ENCODE data around the gene LPIN1. TPM values are rescaled to one million over a fixed set of nuclear protein-coding genes. Genes with fewer than 3 reads are reported as not detected.
A peak's percentile ranks its signal among the peaks of the same experiment; 100 is the strongest.

The LPIN1 gene
- total and polyA plus RNA-seq, 2 of the 8 experiments (the other 6 are each of a cell fraction or from before 2014, with no cell fraction given): 4.3 to 9.8 TPM

DNA sequence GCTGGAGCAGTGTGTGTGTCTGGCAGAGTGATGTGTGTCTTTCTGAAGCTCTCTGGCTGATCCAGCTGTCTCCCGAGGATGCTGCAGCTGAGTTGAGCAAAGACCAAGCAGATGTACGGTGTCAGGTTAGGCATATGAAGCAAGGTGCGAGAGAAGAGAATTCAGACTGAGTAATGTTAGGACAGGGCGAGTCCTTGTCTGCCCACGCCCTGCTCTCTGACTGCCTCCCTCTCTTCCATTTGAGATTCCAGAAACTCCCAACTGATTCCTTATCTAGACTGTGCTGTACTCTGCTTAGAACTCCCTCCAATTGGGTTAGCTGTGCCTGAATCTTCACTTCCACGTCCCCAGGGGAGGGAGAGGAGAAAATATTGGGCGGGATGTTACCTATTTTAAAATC, 25.7 kb upstream of the LPIN1 start:
- no peak overlapping the region for H2BK15ac ChIP-seq (ENCODE audit: low read length)
- no peak overlapping the region for H2AK5ac ChIP-seq (ENCODE audit: low read depth, low read length)
- H2AFZ ChIP-seq (ENCODE audit: low read length): no peak overlapping the region
- H3K79me2 ChIP-seq (ENCODE audit: control insufficient read depth in 1 of 2, insufficient read depth in 2 of 2, low read length in 2 of 2): no peaks in the 10 kb centered on the region
- H2BK5ac ChIP-seq (ENCODE audit: low read depth, low read length): no peak overlapping the region
- H3K27me3 ChIP-seq (replicated peaks in 1 of 4; ENCODE audit: control insufficient read depth in 3 of 4, extremely low read depth in 1 of 4, insufficient read depth in 3 of 4, low read length in 3 of 4): no peaks in the 10 kb centered on the region
- H3K14ac ChIP-seq (ENCODE audit: insufficient read length): no peak overlapping the region
- H3K23me2 ChIP-seq (ENCODE audit: low read depth, low read length): no peaks in the 10 kb centered on the region
- no peak overlapping the region for H3K18ac ChIP-seq (ENCODE audit: extremely low read depth, low read length)
- no peak overlapping the region for H3K27ac ChIP-seq (ENCODE audit: low read depth, low read length)
- no peak overlapping the region for H3K4ac ChIP-seq (replicated peaks; ENCODE audit: insufficient read length, low read depth, low read length)
- TF ChIP-seq, protein P1, sequence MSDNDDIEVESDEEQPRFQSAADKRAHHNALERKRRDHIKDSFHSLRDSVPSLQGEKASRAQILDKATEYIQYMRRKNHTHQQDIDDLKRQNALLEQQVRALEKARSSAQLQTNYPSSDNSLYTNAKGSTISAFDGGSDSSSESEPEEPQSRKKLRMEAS (IDR thresholded peaks at IDR 0.05): no peak
- TF ChIP-seq MAFK (IDR thresholded peaks at IDR 0.05; ENCODE audit: low read depth, low read length) (no peak), SP4 (IDR thresholded peaks at IDR 0.05; ENCODE audit: low read length) (no peak)
- TF ChIP-seq, protein P2, sequence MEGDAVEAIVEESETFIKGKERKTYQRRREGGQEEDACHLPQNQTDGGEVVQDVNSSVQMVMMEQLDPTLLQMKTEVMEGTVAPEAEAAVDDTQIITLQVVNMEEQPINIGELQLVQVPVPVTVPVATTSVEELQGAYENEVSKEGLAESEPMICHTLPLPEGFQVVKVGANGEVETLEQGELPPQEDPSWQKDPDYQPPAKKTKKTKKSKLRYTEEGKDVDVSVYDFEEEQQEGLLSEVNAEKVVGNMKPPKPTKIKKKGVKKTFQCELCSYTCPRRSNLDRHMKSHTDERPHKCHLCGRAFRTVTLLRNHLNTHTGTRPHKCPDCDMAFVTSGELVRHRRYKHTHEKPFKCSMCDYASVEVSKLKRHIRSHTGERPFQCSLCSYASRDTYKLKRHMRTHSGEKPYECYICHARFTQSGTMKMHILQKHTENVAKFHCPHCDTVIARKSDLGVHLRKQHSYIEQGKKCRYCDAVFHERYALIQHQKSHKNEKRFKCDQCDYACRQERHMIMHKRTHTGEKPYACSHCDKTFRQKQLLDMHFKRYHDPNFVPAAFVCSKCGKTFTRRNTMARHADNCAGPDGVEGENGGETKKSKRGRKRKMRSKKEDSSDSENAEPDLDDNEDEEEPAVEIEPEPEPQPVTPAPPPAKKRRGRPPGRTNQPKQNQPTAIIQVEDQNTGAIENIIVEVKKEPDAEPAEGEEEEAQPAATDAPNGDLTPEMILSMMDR (IDR thresholded peaks at IDR 0.05; ENCODE audit: control extremely low read depth in 1 of 3, insufficient read depth in 1 of 3, low read depth in 1 of 3, low read length in 3 of 3): no peak
- no peaks in the 10 kb centered on the region; a peak in 2 of 7 replicates for H3K4me1 ChIP-seq (replicated peaks in 1 of 4; ENCODE audit: control insufficient read depth in 3 of 4, insufficient read depth in 4 of 4, low read length in 3 of 4)
- H3K9ac ChIP-seq (replicated peaks in 1 of 4; ENCODE audit: extremely low read depth in 1 of 4, low read depth in 3 of 4, low read length in 3 of 4): no peak overlapping the region
- CTCF ChIA-PET (ENCODE audit: partially characterized antibody): interaction anchor here (1.2 to 1.8 kb wide), 4 partner anchors 14 to 64 kb away, joined by 3 to 4 read pairs (median 4); no protein-coding TSS in a partner anchor
- no peak overlapping the region for H2BK20ac ChIP-seq (ENCODE audit: low read length)
- H4K20me1 ChIP-seq (replicated peaks in 1 of 2; ENCODE audit: control insufficient read depth in 1 of 2, insufficient read depth in 2 of 2, low read length in 2 of 2): no peaks in the 10 kb centered on the region
- H2BK12ac ChIP-seq (ENCODE audit: low read depth, low read length): no peak overlapping the region
- H3K4me3 ChIP-seq (ENCODE audit: extremely low read depth in 1 of 4, insufficient read depth in 2 of 4, low read depth in 3 of 4, low read length in 4 of 4): no peak overlapping the region
- DNase-seq (ENCODE audit: low read depth in 1 of 2, low spot score in 2 of 2): no peak
- no peak for FAIRE-seq
- no peak overlapping the region for H3K23ac ChIP-seq (ENCODE audit: insufficient read length)
- H3K79me1 ChIP-seq (ENCODE audit: low read depth, low read length): no peaks in the 10 kb centered on the region
- H4K5ac ChIP-seq (ENCODE audit: insufficient read length, low read depth, low read length): no peak overlapping the region
- H2BK120ac ChIP-seq (replicated peaks; ENCODE audit: low read depth, low read length): no peak overlapping the region
- H4K8ac ChIP-seq (ENCODE audit: extremely low read depth, insufficient read depth, low read length): 0 out of 2 replicates have a peak overlapping the region, but pooled peaks have one; percentile 0
- no peak overlapping the region for H3K56ac ChIP-seq (replicated peaks; ENCODE audit: insufficient read length, low read depth, low read length)
- POLR2A ChIA-PET (ENCODE audit: partially characterized antibody): no interaction called here
- WGBS, 2 experiments (ENCODE audit: extremely low coverage in 1 of 2, insufficient coverage in 1 of 2, insufficient read length in 1 of 2, insufficient replicate concordance in 2 of 2, low coverage in 1 of 2, low lambda C conversion rate in 2 of 2, missing lambda C conversion rate in 1 of 2): 83% methylated on average over 7 of the region's 7 CpGs; no CpG with 5 or more reads in 1 of the 2 experiments
- no peak overlapping the region for H3K4me2 ChIP-seq (ENCODE audit: insufficient read depth in 1 of 2, low read depth in 2 of 2, low read length in 2 of 2)
- H3K36me3 ChIP-seq (ENCODE audit: control insufficient read depth in 2 of 4, insufficient read depth in 4 of 4, low read length in 3 of 4): no peaks in the 10 kb centered on the region
- no peak overlapping the region for H4K91ac ChIP-seq (replicated peaks; ENCODE audit: insufficient read length, low read length)
- no peaks in the 10 kb centered on the region for H3K9me3 ChIP-seq (ENCODE audit: insufficient read depth in 2 of 2, low read depth in 1 of 2, low read length in 1 of 2)

Measured in H1 (cell line).